Measurements from ENCODE around the gene EID1. TPM values are rescaled to one million over a fixed set of nuclear protein-coding genes. Genes with fewer than 3 reads are reported as not detected.

EID1 gene
- total RNA-seq, 4 donors from 2014 or later, result 33.6 to 189 (median 66.1) TPM

DNA sequence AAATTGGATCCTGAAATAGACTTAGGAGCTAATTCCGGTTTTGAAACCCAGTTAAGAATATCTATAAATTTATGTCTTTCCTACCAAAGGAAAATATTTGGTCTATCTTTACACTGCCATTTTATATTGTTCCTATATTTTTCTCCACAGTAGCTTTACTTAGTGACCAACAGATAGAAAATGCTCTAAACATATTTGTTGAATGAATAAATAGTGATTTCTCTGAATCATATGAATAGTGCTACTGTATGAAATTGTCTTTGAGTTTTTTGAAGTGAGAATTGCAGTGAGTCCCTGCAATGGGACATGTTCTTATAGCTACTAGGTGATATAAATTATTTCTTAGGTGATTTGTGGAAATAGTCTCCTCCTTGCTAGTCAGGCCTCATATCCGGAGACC, 18.5 kb upstream of the EID1 start:
- H3K4me3 ChIP-seq, result no peak overlapping the region
- TF ChIP-seq, protein P1, sequence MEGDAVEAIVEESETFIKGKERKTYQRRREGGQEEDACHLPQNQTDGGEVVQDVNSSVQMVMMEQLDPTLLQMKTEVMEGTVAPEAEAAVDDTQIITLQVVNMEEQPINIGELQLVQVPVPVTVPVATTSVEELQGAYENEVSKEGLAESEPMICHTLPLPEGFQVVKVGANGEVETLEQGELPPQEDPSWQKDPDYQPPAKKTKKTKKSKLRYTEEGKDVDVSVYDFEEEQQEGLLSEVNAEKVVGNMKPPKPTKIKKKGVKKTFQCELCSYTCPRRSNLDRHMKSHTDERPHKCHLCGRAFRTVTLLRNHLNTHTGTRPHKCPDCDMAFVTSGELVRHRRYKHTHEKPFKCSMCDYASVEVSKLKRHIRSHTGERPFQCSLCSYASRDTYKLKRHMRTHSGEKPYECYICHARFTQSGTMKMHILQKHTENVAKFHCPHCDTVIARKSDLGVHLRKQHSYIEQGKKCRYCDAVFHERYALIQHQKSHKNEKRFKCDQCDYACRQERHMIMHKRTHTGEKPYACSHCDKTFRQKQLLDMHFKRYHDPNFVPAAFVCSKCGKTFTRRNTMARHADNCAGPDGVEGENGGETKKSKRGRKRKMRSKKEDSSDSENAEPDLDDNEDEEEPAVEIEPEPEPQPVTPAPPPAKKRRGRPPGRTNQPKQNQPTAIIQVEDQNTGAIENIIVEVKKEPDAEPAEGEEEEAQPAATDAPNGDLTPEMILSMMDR (IDR thresholded peaks at IDR 0.05), result no peak
- TF ChIP-seq POLR2A (IDR thresholded peaks at IDR 0.05), result no peak
- 94 to 95% methylated on average over 2 of the region's 2 CpGs for WGBS, 2 donors
- no peak overlapping the region for H3K27ac ChIP-seq
- no peaks in the 10 kb centered on the region for H3K36me3 ChIP-seq
- H3K4me1 ChIP-seq, result no peaks in the 10 kb centered on the region
- no peak for DNase-seq
- intact Hi-C loops (cut with DNase I), result no loop called here
- no peaks in the 10 kb centered on the region for H3K9me3 ChIP-seq
- H3K27me3 ChIP-seq, result no peaks in the 10 kb centered on the region

DNA sequence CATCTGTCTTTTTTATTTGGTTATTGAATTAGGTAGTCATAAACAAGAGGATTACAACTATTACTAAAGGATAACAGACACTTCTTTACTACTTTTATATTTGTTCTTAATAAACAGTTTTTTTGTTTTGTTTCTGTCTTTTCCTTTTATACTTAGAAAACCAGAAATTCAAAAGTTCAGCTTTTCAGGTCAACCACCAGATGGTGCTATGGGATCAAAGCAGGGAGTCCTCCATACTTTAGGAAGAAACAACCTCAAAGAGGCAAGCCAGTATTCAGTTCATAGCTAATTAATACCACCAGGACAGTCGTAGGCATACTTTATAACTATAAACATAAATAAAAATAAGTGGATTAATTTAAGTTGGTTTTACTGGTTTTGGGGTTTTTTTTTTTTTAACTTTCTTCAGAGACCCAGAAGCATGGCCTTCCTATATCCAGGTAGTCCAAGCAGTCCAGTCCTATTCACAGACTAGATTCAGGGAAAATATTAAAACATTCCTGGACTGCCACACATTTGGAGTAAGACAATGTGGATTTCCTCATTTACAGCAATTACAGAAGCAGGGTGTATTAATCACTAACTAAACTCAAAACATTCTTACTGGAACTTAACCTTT, 16.0 kb upstream of the EID1 start:
- no peak for DNase-seq
- intact Hi-C loops (cut with DNase I), result loop anchor here (10.0 kb wide), 2 partner anchors 283 to 1283 kb away; no protein-coding TSS in a partner anchor
- no peaks in the 10 kb centered on the region for H3K36me3 ChIP-seq

DNA sequence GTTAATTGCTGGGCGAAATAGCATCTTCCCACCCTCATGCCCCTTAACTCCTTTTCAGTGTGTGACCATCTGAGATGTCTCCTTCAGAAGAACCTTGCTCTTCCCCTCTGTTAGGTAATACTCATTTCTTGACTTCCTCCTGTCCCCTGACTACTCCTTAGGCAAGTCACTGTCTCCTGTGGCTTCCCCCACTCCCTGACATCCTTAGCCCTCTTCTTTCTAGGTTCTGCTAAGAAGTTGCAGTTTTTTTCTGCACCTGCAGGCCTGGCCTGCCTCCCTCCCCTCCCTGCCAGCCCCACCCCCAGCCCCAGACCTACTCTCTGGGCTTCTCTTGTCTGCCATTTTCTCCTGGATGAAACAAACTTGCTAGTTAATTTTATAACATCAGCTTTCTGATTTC, 15.2 kb upstream of the EID1 start:
- no peak for TF ChIP-seq POLR2A (IDR thresholded peaks at IDR 0.05)
- TF ChIP-seq, protein P1 (IDR thresholded peaks at IDR 0.05), result no peak
- intact Hi-C loops (cut with DNase I), result loop anchor here (10.0 kb wide), 2 partner anchors 282 to 1282 kb away; no protein-coding TSS in a partner anchor
- H3K4me3 ChIP-seq, result no peak overlapping the region
- no peak for DNase-seq
- H3K36me3 ChIP-seq, result no peaks in the 10 kb centered on the region
- no peaks in the 10 kb centered on the region for H3K27me3 ChIP-seq
- WGBS, 2 donors, result 78 to 94% methylated on average over 1 of the region's 1 CpG
- no peaks in the 10 kb centered on the region for H3K4me1 ChIP-seq
- H3K27ac ChIP-seq, result no peak overlapping the region
- no peaks in the 10 kb centered on the region for H3K9me3 ChIP-seq

More for the DNA sequence above, 16.0 kb upstream of the EID1 start:
- TF ChIP-seq, protein P1 (IDR thresholded peaks at IDR 0.05), result peak; percentile 69 to 92 (median 82)
- TF ChIP-seq POLR2A (IDR thresholded peaks at IDR 0.05), result no peak
- H3K4me1 ChIP-seq, result no peaks in the 10 kb centered on the region
- no peak overlapping the region for H3K27ac ChIP-seq
- 0% methylated on average over 1 of the region's 1 CpG for WGBS, 2 donors
- no peak overlapping the region for H3K4me3 ChIP-seq
- H3K9me3 ChIP-seq, result no peaks in the 10 kb centered on the region
- no peaks in the 10 kb centered on the region for H3K27me3 ChIP-seq

DNA sequence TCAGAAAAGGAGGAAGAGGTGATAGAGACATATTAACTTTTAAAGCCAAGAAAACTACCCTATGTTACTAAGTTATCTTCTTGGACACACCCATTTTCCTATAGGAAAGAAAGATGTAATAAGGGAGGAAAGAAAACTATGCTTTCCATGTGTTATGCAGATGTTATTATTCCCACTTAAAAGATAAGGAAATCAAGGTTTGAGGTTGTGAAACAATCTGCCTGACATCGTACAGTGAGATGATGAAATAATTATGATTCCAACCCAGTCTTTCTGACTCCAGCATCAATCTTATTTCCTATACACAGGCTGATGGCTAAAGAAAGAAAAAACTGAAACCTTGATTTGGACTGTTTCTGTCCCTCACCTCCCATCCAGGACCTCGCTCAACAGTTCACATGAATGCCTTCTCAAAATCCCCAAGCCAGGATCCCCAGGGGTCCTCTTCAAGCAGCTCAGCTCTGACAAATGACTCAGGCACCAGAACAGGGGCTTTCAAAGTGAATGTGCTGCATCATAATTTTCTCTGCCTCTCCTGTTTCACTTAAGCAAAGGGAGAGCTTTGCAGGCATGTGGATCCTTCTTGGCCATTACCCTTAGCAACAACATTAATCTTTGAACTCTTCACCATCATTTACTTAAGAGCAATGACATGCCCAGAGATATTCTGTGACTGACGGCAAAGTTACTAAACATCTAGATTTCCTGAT, 12.4 kb upstream of the EID1 start:
- TF ChIP-seq, protein P1 (IDR thresholded peaks at IDR 0.05), result no peak
- TF ChIP-seq POLR2A (IDR thresholded peaks at IDR 0.05), result no peak
- DNase-seq, result no peak
- peaks cover 0 to 5% (median 0%) of the 10 kb centered on the region in 3 donors for H3K4me1 ChIP-seq
- no peaks in the 10 kb centered on the region for H3K36me3 ChIP-seq
- no peaks in the 10 kb centered on the region for H3K27me3 ChIP-seq
- 60 to 65% methylated on average over 3 of the region's 3 CpGs for WGBS, 2 donors
- no peak overlapping the region for H3K4me3 ChIP-seq
- intact Hi-C loops (cut with DNase I), result loop anchor here (10.0 kb wide), 2 partner anchors 279 to 1279 kb away; no protein-coding TSS in a partner anchor
- peak overlapping the region in 2 of 4 donors; percentile 2 to 57 for H3K27ac ChIP-seq
- H3K9me3 ChIP-seq, result no peaks in the 10 kb centered on the region

DNA sequence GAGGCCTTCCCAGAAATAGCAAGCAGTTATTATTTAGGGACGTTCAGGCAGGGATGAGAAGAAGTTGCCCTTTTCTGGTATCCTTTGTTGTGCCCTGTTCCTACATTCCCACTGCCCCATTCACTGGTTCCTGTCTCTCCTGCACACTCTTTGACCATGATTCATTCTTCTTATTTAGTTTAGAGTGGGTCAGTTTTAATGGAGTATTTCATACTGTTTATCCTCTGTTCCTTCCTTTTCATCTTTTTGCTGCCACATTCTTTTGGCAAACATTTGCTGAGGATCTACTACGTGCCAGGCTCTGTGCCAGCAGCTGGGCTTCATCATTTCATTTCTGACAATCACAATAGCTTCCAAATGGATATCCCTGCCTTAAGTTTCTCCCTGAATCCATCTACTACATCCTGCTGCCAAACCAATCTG, 11.8 kb upstream of the EID1 start:
- DNase-seq, result no peak
- intact Hi-C loops (cut with DNase I), result loop anchor here (10.0 kb wide), 2 partner anchors 279 to 1279 kb away; no protein-coding TSS in a partner anchor
- H3K4me3 ChIP-seq, result no peak overlapping the region
- peaks cover 0 to 5% (median 0%) of the 10 kb centered on the region in 3 donors for H3K4me1 ChIP-seq
- H3K9me3 ChIP-seq, result no peaks in the 10 kb centered on the region
- 37 to 41% methylated on average over 2 of the region's 2 CpGs for WGBS, 2 donors
- H3K27me3 ChIP-seq, result peaks cover 0 to under 1% (median 0%) of the 10 kb centered on the region in 4 donors
- no peaks in the 10 kb centered on the region for H3K36me3 ChIP-seq
- H3K27ac ChIP-seq, result peak overlapping the region in 2 of 4 donors; percentile 2 to 57
- TF ChIP-seq, protein P1 (IDR thresholded peaks at IDR 0.05), result no peak
- no peak for TF ChIP-seq POLR2A (IDR thresholded peaks at IDR 0.05)

All from esophagus squamous epithelium (tissue), 5 donors.